ENCODE results near the gene PTPN4. TPM values are rescaled to one million over a fixed set of nuclear protein-coding genes. Genes with fewer than 3 reads are reported as not detected.

Gene PTPN4
- total and polyA plus RNA-seq, 2 donors (not counting 1 experiment from before 2014, with no cell fraction given) = 5.3 to 22.3 TPM

DNA sequence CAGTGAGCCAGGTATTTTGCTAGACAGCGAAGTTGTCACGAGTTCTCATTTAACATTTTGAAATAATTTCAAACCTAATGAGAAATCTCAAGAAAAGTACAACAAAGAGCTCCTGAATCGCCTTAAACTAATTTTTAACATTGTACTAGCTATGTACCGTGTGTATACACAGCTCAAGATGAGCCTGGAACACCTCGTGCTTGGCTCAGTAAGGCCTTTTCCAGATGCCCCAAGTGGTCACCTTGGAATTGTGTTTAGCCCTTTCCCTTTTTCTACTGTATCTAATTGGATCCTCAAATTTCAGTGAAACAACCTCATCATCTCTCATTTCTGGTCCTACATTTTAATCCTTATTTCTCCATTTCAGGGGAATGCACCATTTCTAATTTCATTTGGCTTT is 7.2 kb downstream of the PTPN4 start:
- H3K9ac ChIP-seq (ENCODE audit: insufficient read depth, low read length) = no peak overlapping the region
- TF ChIP-seq, protein P1, sequence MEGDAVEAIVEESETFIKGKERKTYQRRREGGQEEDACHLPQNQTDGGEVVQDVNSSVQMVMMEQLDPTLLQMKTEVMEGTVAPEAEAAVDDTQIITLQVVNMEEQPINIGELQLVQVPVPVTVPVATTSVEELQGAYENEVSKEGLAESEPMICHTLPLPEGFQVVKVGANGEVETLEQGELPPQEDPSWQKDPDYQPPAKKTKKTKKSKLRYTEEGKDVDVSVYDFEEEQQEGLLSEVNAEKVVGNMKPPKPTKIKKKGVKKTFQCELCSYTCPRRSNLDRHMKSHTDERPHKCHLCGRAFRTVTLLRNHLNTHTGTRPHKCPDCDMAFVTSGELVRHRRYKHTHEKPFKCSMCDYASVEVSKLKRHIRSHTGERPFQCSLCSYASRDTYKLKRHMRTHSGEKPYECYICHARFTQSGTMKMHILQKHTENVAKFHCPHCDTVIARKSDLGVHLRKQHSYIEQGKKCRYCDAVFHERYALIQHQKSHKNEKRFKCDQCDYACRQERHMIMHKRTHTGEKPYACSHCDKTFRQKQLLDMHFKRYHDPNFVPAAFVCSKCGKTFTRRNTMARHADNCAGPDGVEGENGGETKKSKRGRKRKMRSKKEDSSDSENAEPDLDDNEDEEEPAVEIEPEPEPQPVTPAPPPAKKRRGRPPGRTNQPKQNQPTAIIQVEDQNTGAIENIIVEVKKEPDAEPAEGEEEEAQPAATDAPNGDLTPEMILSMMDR (conservative IDR thresholded peaks at IDR 0.05 in 1 of 2, IDR thresholded peaks at IDR 0.05 in 1 of 2; ENCODE audit: low read depth in 1 of 2, low read length in 2 of 2) = no peak
- no peak for TF ChIP-seq EZH2 (IDR thresholded peaks at IDR 0.05; ENCODE audit: low read length, missing control alignments)
- no peaks in the 10 kb centered on the region for H3K27me3 ChIP-seq (ENCODE audit: control insufficient read depth, insufficient read depth, low read length)
- no peaks in the 10 kb centered on the region for H3K36me3 ChIP-seq (ENCODE audit: control insufficient read depth, insufficient read depth, low read length)
- no peaks in the 10 kb centered on the region for H3K9me3 ChIP-seq (ENCODE audit: control insufficient read depth, insufficient read depth, low read depth, low read length)
- no peaks in the 10 kb centered on the region for H3K4me1 ChIP-seq (ENCODE audit: control insufficient read depth, extremely low read depth, insufficient read depth, low read length)
- no peak for DNase-seq (ENCODE audit: low read depth in 2 of 2)
- no peak overlapping the region for H2AFZ ChIP-seq (ENCODE audit: low read length)
- no peaks in the 10 kb centered on the region for H3K79me2 ChIP-seq (ENCODE audit: control insufficient read depth, insufficient read depth, low read length)
- no peaks in the 10 kb centered on the region for H4K20me1 ChIP-seq (ENCODE audit: control insufficient read depth, extremely low read depth, insufficient read depth, low read length)
- no peak overlapping the region for H3K4me3 ChIP-seq (replicated peaks in 1 of 4; ENCODE audit: control extremely low read depth in 1 of 4, insufficient read depth in 1 of 4, low read depth in 3 of 4, low read length in 4 of 4)
- no peak overlapping the region for H3K27ac ChIP-seq (ENCODE audit: insufficient read depth, low read length)
- no peak overlapping the region for H3K4me2 ChIP-seq (ENCODE audit: extremely low read depth, insufficient read depth, low read length)

DNA sequence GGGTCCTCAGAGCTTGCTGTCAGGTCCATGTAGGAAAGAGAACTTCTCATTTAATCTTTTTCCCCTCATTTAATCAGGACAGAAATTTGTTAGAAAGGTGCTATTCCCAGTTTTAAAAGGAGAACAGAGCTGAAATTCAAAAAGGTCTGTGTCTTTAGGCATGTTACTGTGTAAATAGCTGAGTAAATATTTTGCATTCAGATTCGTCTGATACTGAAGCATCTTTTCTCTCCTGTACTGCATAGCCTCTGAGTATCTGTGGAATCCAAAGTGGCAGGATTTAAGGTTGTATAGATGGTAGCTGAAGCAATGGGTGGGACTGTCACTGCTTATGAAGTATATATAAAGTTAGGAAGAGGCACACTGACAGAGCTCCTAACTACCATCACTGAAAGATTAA is 9.0 kb downstream of the PTPN4 start:
- H3K4me2 ChIP-seq (ENCODE audit: extremely low read depth, insufficient read depth, low read length) = no peak overlapping the region
- TF ChIP-seq, protein P1 (conservative IDR thresholded peaks at IDR 0.05 in 1 of 2, IDR thresholded peaks at IDR 0.05 in 1 of 2; ENCODE audit: low read depth in 1 of 2, low read length in 2 of 2) = no peak
- no peak for TF ChIP-seq EZH2 (IDR thresholded peaks at IDR 0.05; ENCODE audit: low read length, missing control alignments)
- no peaks in the 10 kb centered on the region for H3K4me1 ChIP-seq (ENCODE audit: control insufficient read depth, extremely low read depth, insufficient read depth, low read length)
- H3K27me3 ChIP-seq (ENCODE audit: control insufficient read depth, insufficient read depth, low read length) = no peaks in the 10 kb centered on the region
- no peak overlapping the region for H3K9ac ChIP-seq (ENCODE audit: insufficient read depth, low read length)
- H3K79me2 ChIP-seq (ENCODE audit: control insufficient read depth, insufficient read depth, low read length) = no peaks in the 10 kb centered on the region
- DNase-seq (ENCODE audit: low read depth in 2 of 2) = no peak
- no peaks in the 10 kb centered on the region for H3K9me3 ChIP-seq (ENCODE audit: control insufficient read depth, insufficient read depth, low read depth, low read length)
- H3K36me3 ChIP-seq (ENCODE audit: control insufficient read depth, insufficient read depth, low read length) = no peaks in the 10 kb centered on the region
- no peak overlapping the region for H2AFZ ChIP-seq (ENCODE audit: low read length)
- no peaks in the 10 kb centered on the region for H4K20me1 ChIP-seq (ENCODE audit: control insufficient read depth, extremely low read depth, insufficient read depth, low read length)
- no peak overlapping the region for H3K4me3 ChIP-seq (replicated peaks in 1 of 4; ENCODE audit: control extremely low read depth in 1 of 4, insufficient read depth in 1 of 4, low read depth in 3 of 4, low read length in 4 of 4)
- no peak overlapping the region for H3K27ac ChIP-seq (ENCODE audit: insufficient read depth, low read length)

DNA sequence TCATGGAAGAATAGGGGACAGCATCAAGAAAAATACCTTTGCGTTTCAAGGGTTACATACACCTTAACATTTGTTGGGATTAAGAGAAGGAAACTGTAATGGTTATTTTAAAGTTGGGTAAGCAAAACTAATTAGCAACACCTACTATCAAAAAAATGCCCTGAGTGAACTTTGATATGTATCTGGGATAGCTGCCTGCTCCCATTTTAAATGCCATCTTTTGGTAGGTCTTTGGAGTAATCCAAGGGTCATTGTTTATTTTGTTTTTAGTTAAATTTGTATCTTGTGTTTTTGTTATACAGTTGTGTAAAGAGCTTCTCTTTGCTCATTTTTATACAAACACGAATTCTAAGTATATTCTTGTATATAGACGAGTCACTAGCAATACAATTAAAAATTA is 9.9 kb downstream of the PTPN4 start:
- Histone ChIP-seq H3K36me3 (ENCODE audit: control insufficient read depth, insufficient read depth, low read length) (no peaks in the 10 kb centered on the region), H3K9ac (ENCODE audit: insufficient read depth, low read length) (no peak overlapping the region), H3K27ac (ENCODE audit: insufficient read depth, low read length) (no peak overlapping the region), H2AFZ (ENCODE audit: low read length) (no peak overlapping the region), H4K20me1 (ENCODE audit: control insufficient read depth, extremely low read depth, insufficient read depth, low read length) (no peaks in the 10 kb centered on the region), H3K4me2 (ENCODE audit: extremely low read depth, insufficient read depth, low read length) (no peak overlapping the region), H3K4me1 (ENCODE audit: control insufficient read depth, extremely low read depth, insufficient read depth, low read length) (no peaks in the 10 kb centered on the region), H3K79me2 (ENCODE audit: control insufficient read depth, insufficient read depth, low read length) (no peaks in the 10 kb centered on the region), H3K27me3 (ENCODE audit: control insufficient read depth, insufficient read depth, low read length) (no peaks in the 10 kb centered on the region), H3K4me3 (replicated peaks in 1 of 4; ENCODE audit: control extremely low read depth in 1 of 4, insufficient read depth in 1 of 4, low read depth in 3 of 4, low read length in 4 of 4) (no peak overlapping the region), H3K9me3 (ENCODE audit: control insufficient read depth, insufficient read depth, low read depth, low read length) (no peaks in the 10 kb centered on the region)
- no peak for DNase-seq (ENCODE audit: low read depth in 2 of 2)
- TF ChIP-seq, protein P1 (conservative IDR thresholded peaks at IDR 0.05 in 1 of 2, IDR thresholded peaks at IDR 0.05 in 1 of 2; ENCODE audit: low read depth in 1 of 2, low read length in 2 of 2) = no peak
- no peak for TF ChIP-seq EZH2 (IDR thresholded peaks at IDR 0.05; ENCODE audit: low read length, missing control alignments)
